Measurements from ENCODE around the gene ITGB1BP1.

- TF ChIP-seq CTCF (IDR thresholded peaks at IDR 0.05) (no peak), EP300 (IDR thresholded peaks at IDR 0.05) (no peak)
Observed at GRCh38 chr2:9412781-9413180, 10.5 kb downstream of the ITGB1BP1 start.

Data from stomach (tissue), 4 donors.